DND-41 (cell line): Measurements from ENCODE around the gene GAST.

Experiments used
- ATAC-seq: fragments of 200-7000 bp; cut with Tn5 transposase; 3 replicates; pipeline ENCODE4 v1.9.1; 2021; ENCODE audit warnings: low read depth; ENCODE audit not compliant: insufficient read depth
- DNase-seq: peaks from one replicate; pipeline ENCODE4 v3.0.0-alpha.2; 2020
- H2AFZ ChIP-seq: 2 replicates; pipeline ENCODE4 v1.6.0; 2012; ENCODE audit warnings: low read depth, low read length
- H3K27ac ChIP-seq: 2 replicates; pipeline ENCODE4 v1.5.1; 2012; ENCODE audit warnings: low read length, inconsistent platforms
- H3K27me3 ChIP-seq: fragments of 200-600 bp; sonication (generic); 2 replicates; pipeline ENCODE4 v1.6.0; 2012; ENCODE audit warnings: low read length, mild to moderate bottlenecking, inconsistent platforms; ENCODE audit not compliant: insufficient read depth, poor library complexity
- H3K36me3 ChIP-seq: 2 replicates; pipeline ENCODE4 v1.5.1; 2012; ENCODE audit warnings: low read length, inconsistent platforms; ENCODE audit not compliant: insufficient read depth
- H3K4me1 ChIP-seq: 2 replicates; pipeline ENCODE4 v1.5.1; 2012; ENCODE audit warnings: mild to moderate bottlenecking, low read length; ENCODE audit not compliant: insufficient read depth
- H3K4me2 ChIP-seq: 2 replicates; pipeline ENCODE4 v1.6.0; 2012; ENCODE audit warnings: mild to moderate bottlenecking, moderate library complexity, low read length, inconsistent platforms; ENCODE audit not compliant: insufficient read depth
- H3K4me3 ChIP-seq, 2 experiments: fragments of 200-600 bp in 1 of 2; shearing (Covaris generic) in 1 of 2; 2 replicates each; pipeline ENCODE4 v1.5.1; 2012 to 2016; ENCODE audit warnings: inconsistent platforms in 2 of 2, low read length in 2 of 2, mild to moderate bottlenecking in 2 of 2, low read depth in 1 of 2, moderate library complexity in 1 of 2
- H3K79me2 ChIP-seq: 2 replicates; pipeline ENCODE4 v1.6.0; 2012; ENCODE audit warnings: low read length, inconsistent platforms; ENCODE audit not compliant: insufficient read depth
- H3K9ac ChIP-seq: 2 replicates; pipeline ENCODE4 v1.6.0; 2012; ENCODE audit warnings: low read depth, mild to moderate bottlenecking, inconsistent platforms, low read length, moderate library complexity
- H3K9me3 ChIP-seq: 2 replicates; pipeline ENCODE4 v1.5.1; 2012; ENCODE audit warnings: low read length, moderate library complexity, mild to moderate bottlenecking, inconsistent platforms; ENCODE audit not compliant: insufficient read depth, severe bottlenecking
- H4K20me1 ChIP-seq: 2 replicates; pipeline ENCODE4 v1.6.0; 2012; ENCODE audit warnings: low read length; ENCODE audit not compliant: insufficient read depth
- EZH2 ChIP-seq: IDR thresholded peaks from 3 replicates; pipeline ENCODE4 v1.6.1; 2012; ENCODE audit warnings: borderline replicate concordance, low read depth, mild to moderate bottlenecking, moderate library complexity, low read length, inconsistent platforms; ENCODE audit not compliant: severe bottlenecking
- TF ChIP-seq, protein P1 (sequence below): IDR thresholded peaks from 2 replicates; pipeline ENCODE4 v1.5.1; 2012; ENCODE audit warnings: borderline replicate concordance, low read length, moderate library complexity, mild to moderate bottlenecking; ENCODE audit not compliant: poor library complexity, severe bottlenecking; ENCODE audit errors: extremely low read depth

The GAST gene, protein sequence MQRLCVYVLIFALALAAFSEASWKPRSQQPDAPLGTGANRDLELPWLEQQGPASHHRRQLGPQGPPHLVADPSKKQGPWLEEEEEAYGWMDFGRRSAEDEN

DNA sequence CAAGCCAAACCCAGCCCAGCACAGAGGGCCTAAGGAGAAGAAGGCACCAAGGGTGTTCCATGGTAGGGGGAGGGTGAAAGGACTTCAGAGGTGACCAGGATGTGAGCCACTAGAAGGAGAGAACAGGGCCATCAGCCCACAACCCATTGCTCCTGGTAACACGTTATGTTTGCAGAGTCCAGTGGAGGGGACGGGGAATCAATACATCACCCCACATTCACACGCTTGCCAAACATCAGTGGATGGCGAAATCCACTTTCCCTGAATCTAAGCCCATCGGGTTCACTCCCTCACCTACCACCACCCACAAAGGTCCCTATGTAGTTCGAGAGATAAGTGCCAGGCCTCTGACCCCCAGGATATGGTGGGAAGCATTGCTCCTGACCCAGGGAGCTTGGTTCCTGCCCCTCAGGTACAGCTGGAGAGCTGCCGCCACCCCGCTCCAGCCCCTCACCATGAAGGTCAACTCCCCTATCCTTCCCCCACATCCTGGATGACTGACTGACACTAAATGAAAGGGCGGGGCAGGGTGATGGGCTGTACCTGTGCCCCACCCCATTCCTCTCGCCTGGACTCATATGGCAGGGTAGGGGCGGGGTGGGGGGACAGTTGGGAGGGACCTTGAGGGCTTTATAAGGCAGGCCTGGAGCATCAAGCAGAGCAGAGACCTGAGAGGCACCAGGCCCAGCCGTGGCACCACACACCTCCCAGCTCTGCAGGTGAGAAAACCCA is at the start of gene GAST:
Gene GAST, plus strand, starts transcription at position 663 of the 732 bp plus-strand sequence. CDS start 3,106 bp downstream, outside the sequence.
- Histone ChIP-seq H3K27me3 (no peaks in the 10 kb centered on the region), H3K4me3 (no peak within 1 kb of the TSS), H3K36me3 (no peaks in the 10 kb centered on the region), H3K27ac (no peak within 1 kb of the TSS), H2AFZ (no peak within 1 kb of the TSS), H4K20me1 (no peaks in the 10 kb centered on the region), H3K79me2 (no peaks in the 10 kb centered on the region), H3K4me1 (no peaks in the 10 kb centered on the region), H3K9ac (no peak within 1 kb of the TSS), H3K4me2 (no peak within 1 kb of the TSS), H3K9me3 (no peaks in the 10 kb centered on the region)
- ATAC-seq = no peak
- no peak for TF ChIP-seq EZH2
- TF ChIP-seq, protein P1, sequence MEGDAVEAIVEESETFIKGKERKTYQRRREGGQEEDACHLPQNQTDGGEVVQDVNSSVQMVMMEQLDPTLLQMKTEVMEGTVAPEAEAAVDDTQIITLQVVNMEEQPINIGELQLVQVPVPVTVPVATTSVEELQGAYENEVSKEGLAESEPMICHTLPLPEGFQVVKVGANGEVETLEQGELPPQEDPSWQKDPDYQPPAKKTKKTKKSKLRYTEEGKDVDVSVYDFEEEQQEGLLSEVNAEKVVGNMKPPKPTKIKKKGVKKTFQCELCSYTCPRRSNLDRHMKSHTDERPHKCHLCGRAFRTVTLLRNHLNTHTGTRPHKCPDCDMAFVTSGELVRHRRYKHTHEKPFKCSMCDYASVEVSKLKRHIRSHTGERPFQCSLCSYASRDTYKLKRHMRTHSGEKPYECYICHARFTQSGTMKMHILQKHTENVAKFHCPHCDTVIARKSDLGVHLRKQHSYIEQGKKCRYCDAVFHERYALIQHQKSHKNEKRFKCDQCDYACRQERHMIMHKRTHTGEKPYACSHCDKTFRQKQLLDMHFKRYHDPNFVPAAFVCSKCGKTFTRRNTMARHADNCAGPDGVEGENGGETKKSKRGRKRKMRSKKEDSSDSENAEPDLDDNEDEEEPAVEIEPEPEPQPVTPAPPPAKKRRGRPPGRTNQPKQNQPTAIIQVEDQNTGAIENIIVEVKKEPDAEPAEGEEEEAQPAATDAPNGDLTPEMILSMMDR = no peak
- DNase-seq = no peak

DNA sequence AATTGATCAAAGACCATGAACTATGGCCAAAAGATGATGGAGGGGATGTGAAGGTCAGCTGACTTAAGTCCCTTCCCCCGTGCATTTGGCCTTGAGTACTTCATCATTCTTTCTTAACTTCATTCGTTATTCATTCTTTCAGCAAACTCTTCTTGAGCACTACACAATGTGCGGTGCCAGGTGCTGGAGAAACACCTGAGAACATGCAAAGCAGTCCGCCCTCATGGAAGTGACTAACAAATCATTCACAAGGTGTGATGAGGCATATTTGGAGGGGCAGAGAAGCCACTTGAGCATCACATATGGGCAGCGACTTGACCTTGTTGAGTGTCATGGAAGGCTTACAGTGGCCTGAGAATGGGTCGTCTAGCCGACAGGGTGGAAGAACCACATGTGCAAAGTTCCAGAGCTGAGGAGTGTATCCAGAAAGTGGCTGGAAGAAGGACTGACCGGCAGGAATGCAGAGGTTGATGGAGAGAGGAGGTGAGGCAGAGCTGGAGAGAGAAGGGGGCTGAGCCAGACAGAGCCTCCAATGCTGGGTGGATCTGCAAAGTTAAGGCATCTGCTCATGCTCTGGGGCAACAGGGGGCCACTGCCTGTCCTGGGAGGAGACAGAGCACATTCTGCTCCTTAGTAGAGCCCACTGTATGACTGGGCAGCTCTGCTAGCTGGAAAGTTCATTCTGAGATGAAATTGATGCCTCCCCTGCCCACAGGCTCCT is 48.5 kb upstream of the GAST start:
- Histone ChIP-seq H3K4me1 (peaks cover 26% of the 10 kb centered on the region), H3K4me2 (no peak overlapping the region), H3K27ac (no peak overlapping the region), H2AFZ (no peak overlapping the region), H3K9me3 (no peaks in the 10 kb centered on the region), H3K9ac (no peak overlapping the region), H3K36me3 (no peaks in the 10 kb centered on the region), H3K4me3 (no peak overlapping the region), H3K79me2 (no peaks in the 10 kb centered on the region), H4K20me1 (no peaks in the 10 kb centered on the region), H3K27me3 (peaks cover 5% of the 10 kb centered on the region)
- ATAC-seq (no peak), DNase-seq (no peak)
- no peak for TF ChIP-seq EZH2
- TF ChIP-seq, protein P1 = no peak

DNA sequence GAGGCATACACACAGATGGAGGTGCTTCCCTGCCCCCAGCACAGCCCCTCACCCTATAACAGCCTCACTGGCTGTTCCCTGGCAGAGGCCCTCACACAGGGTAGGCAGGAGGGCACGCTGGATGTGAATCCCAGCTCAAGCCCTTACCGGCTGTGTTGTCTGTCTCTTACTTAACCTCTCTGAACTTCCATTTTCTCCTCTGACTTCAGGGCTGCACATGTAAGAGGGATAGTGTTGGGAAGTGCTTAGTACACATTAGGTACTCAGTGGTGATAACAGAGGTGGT is 48.0 kb upstream of the GAST start:
- Histone ChIP-seq H3K36me3 (no peaks in the 10 kb centered on the region), H3K4me2 (no peak overlapping the region), H3K79me2 (no peaks in the 10 kb centered on the region), H3K9me3 (no peaks in the 10 kb centered on the region), H3K9ac (no peak overlapping the region), H3K4me3 (no peak overlapping the region), H3K27me3 (peaks cover 5% of the 10 kb centered on the region), H4K20me1 (no peaks in the 10 kb centered on the region), H2AFZ (no peak overlapping the region), H3K4me1 (peaks cover 26% of the 10 kb centered on the region), H3K27ac (no peak overlapping the region)
- ATAC-seq (no peak), DNase-seq (no peak)
- TF ChIP-seq EZH2 = no peak
- TF ChIP-seq, protein P1 = no peak
